HEK293T (cell line): Measurements from ENCODE around the gene UBXN2A.

Experiments
- CTBP1 ChIP-seq: fragments of 450-650 bp; IDR thresholded peaks from 2 replicates; pipeline ENCODE4 v1.6.1; 2016; ENCODE audit warnings: borderline replicate concordance
- ELF4 ChIP-seq: fragments of 450-650 bp; IDR thresholded peaks from 2 replicates; pipeline ENCODE4 v1.6.1; 2017; ENCODE audit warnings: antibody characterized with exemption
- FOXK2 ChIP-seq: fragments of 450-650 bp; IDR thresholded peaks from 2 replicates; pipeline ENCODE4 v1.6.1; 2016; ENCODE audit warnings: mild to moderate bottlenecking
- FOXM1 ChIP-seq: fragments of 450-650 bp; IDR thresholded peaks from 2 replicates; pipeline ENCODE4 v1.6.1; 2017; ENCODE audit warnings: mild to moderate bottlenecking, borderline replicate concordance
- HDGF ChIP-seq: fragments of 450-650 bp; IDR thresholded peaks from 2 replicates; pipeline ENCODE4 v1.6.1; 2017; ENCODE audit warnings: antibody characterized with exemption, borderline replicate concordance
- L3MBTL2 ChIP-seq: fragments of 450-650 bp; conservative IDR thresholded peaks from 2 replicates; pipeline ENCODE4 v1.6.1; 2016; ENCODE audit warnings: mild to moderate bottlenecking
- SP1 ChIP-seq: fragments of 450-650 bp; IDR thresholded peaks from 2 replicates; pipeline ENCODE4 v1.6.1; 2017

DNA sequence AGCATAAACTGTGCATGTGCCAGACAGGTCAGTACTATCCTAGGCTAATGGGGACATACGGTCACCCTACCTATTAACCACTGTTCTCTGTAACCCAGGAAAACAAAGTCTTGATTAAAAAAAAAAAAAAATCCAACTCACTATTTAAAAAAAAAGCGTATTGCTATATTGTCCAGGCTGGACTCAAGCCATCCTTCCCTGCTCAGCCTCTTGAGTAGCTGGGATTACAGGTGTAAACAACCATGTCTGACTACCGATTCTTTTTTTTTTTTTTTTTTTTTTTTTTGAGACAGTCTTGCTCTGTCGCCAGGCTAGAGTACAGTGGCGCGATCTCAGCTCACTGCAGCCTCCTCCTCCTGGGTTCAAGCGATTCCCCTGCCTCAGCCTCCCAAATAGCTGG, 24.9 kb upstream of the UBXN2A start:
- TF ChIP-seq L3MBTL2 (no peak), SP1 (no peak), ELF4 (no peak), FOXM1 (no peak), FOXK2 (no peak), CTBP1 (no peak), HDGF (no peak)
